Liver (tissue), 9 donors: ENCODE results near the gene GNG12. TPM values are rescaled to one million over a fixed set of nuclear protein-coding genes. Genes with fewer than 3 reads are reported as not detected.

Experiments used
- DNase-seq: peaks from one replicate; pipeline ENCODE4 v3.0.0-alpha.2; 2017; ENCODE audit warnings: low spot score
- H3K27ac ChIP-seq, 2 donors: one replicate each; pipeline ENCODE4 v1.7.0; 2013; ENCODE audit warnings: inconsistent platforms in 2 of 2, low read length in 2 of 2, control low read depth in 1 of 2, low read depth in 1 of 2, mild to moderate bottlenecking in 1 of 2
- H3K27me3 ChIP-seq, 4 donors: one replicate each; pipeline versions ENCODE4 v1.6.1 to v1.7.0; 2013; ENCODE audit warnings: low read length in 3 of 4, inconsistent platforms in 1 of 4, mild to moderate bottlenecking in 1 of 4, moderate library complexity in 1 of 4; ENCODE audit not compliant: control insufficient read depth in 4 of 4, insufficient read depth in 4 of 4
- H3K36me3 ChIP-seq, 4 donors: one replicate each; pipeline versions ENCODE4 v1.6.1 to v1.7.0; 2013; ENCODE audit warnings: low read length in 3 of 4, mild to moderate bottlenecking in 3 of 4, low read depth in 1 of 4, moderate library complexity in 1 of 4; ENCODE audit not compliant: control insufficient read depth in 4 of 4, insufficient read depth in 3 of 4
- H3K4me1 ChIP-seq, 4 donors: one replicate each; pipeline versions ENCODE4 v1.6.1 to v1.7.0; 2013; ENCODE audit warnings: low read length in 3 of 4, mild to moderate bottlenecking in 3 of 4, moderate library complexity in 1 of 4; ENCODE audit not compliant: control insufficient read depth in 4 of 4, insufficient read depth in 4 of 4
- H3K4me3 ChIP-seq, 3 donors: one replicate each; pipeline versions ENCODE4 v1.6.1 to v1.7.0; 2013; ENCODE audit warnings: low read length in 3 of 3, control low read depth in 1 of 3, low read depth in 1 of 3, mild to moderate bottlenecking in 1 of 3
- H3K9ac ChIP-seq, 2 donors: one replicate each; pipeline ENCODE4 v1.7.0; 2013; ENCODE audit warnings: low read length in 2 of 2, mild to moderate bottlenecking in 2 of 2, moderate library complexity in 2 of 2, control low read depth in 1 of 2, low read depth in 1 of 2
- H3K9me3 ChIP-seq, 4 donors: one replicate each; pipeline versions ENCODE4 v1.6.1 to v1.7.0; 2013; ENCODE audit warnings: low read length in 3 of 4; ENCODE audit not compliant: control insufficient read depth in 4 of 4
- ATF3 ChIP-seq: IDR thresholded peaks from 2 replicates; pipeline ENCODE4 v1.6.1; 2016; ENCODE audit warnings: antibody characterized with exemption
- EGR1 ChIP-seq, 2 donors: IDR thresholded peaks; 2 replicates each; pipeline ENCODE4 v1.6.1; 2016 to 2018; ENCODE audit warnings: antibody characterized with exemption in 2 of 2, low read depth in 2 of 2
- FOXA1 ChIP-seq: IDR thresholded peaks from 2 replicates; pipeline ENCODE4 v1.6.1; 2016; ENCODE audit warnings: antibody characterized with exemption
- FOXA2 ChIP-seq: IDR thresholded peaks from 2 replicates; pipeline ENCODE4 v1.6.1; 2016; ENCODE audit warnings: antibody characterized with exemption
- GABPA ChIP-seq, 2 donors: IDR thresholded peaks in 1 of 2; conservative IDR thresholded peaks in 1 of 2; 2 replicates each; pipeline ENCODE4 v1.6.1; 2016; ENCODE audit warnings: antibody characterized with exemption in 2 of 2, mild to moderate bottlenecking in 1 of 2, moderate library complexity in 1 of 2
- HNF4A ChIP-seq, 2 donors: conservative IDR thresholded peaks; 2 replicates each; pipeline ENCODE4 v1.6.1; 2016; ENCODE audit warnings: antibody characterized with exemption in 2 of 2, mild to moderate bottlenecking in 2 of 2
- HNF4G ChIP-seq: IDR thresholded peaks from 2 replicates; pipeline ENCODE4 v1.6.1; 2016; ENCODE audit warnings: antibody characterized with exemption
- JUND ChIP-seq, 2 donors: IDR thresholded peaks; 2 replicates each; pipeline ENCODE4 v1.6.1; 2016; ENCODE audit warnings: antibody characterized with exemption in 2 of 2
- MAX ChIP-seq: IDR thresholded peaks from 2 replicates; pipeline ENCODE4 v1.6.1; 2016; ENCODE audit warnings: antibody characterized with exemption
- NR2F2 ChIP-seq: IDR thresholded peaks from 2 replicates; pipeline ENCODE4 v1.6.1; 2016; ENCODE audit warnings: antibody characterized with exemption
- RAD21 ChIP-seq, 2 donors: IDR thresholded peaks; 2 replicates each; pipeline ENCODE4 v1.6.1; 2016; ENCODE audit warnings: antibody characterized with exemption in 2 of 2, mild to moderate bottlenecking in 2 of 2
- SP1 ChIP-seq: IDR thresholded peaks from 2 replicates; pipeline ENCODE4 v1.6.1; 2018; ENCODE audit warnings: antibody characterized with exemption, mild to moderate bottlenecking
- TAF1 ChIP-seq: conservative IDR thresholded peaks from 2 replicates; pipeline ENCODE4 v1.6.1; 2016; ENCODE audit warnings: antibody characterized with exemption, mild to moderate bottlenecking
- YY1 ChIP-seq: IDR thresholded peaks from 2 replicates; pipeline ENCODE4 v1.6.1; 2016; ENCODE audit warnings: antibody characterized with exemption, mild to moderate bottlenecking
- WGBS: extraction: QIAGEN DNeasy Blood & Tissue Kit; methylation state at CpG from one replicate; pipeline ENCODE4 v1.1.7; 2013; 5-methylcytosine and 5-hydroxymethylcytosine counted together
- polyA plus RNA-seq, 2 donors: library from polyadenylated mRNA; stranded (reverse) in 1 of 2; unstranded in 1 of 2; fragments of 200-250 nt in 1 of 2; fragments of >200 nt in 1 of 2; fragmentation: Nextera tagmentation in 1 of 2; extraction: Ambion mirVana in 1 of 2; gene quantifications; one replicate each; pipeline versions ENCODE4 v1.2.1 to v1.2.3, GENCODE V29; 2013 to 2015
- total RNA-seq, 2 donors: library from RNA; depleted of rRNA; stranded (reverse); fragments of >200 nt; gene quantifications; one replicate each; pipeline ENCODE4 v1.2.3, GENCODE V29; 2014
- TF ChIP-seq, protein P1 (sequence below): IDR thresholded peaks from 2 replicates; pipeline ENCODE4 v1.6.1; 2016; ENCODE audit warnings: antibody characterized with exemption
- TF ChIP-seq, protein P2 (sequence below): fragments of 150-350 bp; IDR thresholded peaks from 2 replicates; pipeline ENCODE4 v1.5.1; 2017; ENCODE audit warnings: improper control_type of control experiment, low read depth, low read length; ENCODE audit not compliant: missing input control
- donor health status: healthy.
- donor health status: healthy.
- donor health status: healthy.
- donor health status: healthy.
- donor health status: healthy.

Gene GNG12
- total and polyA plus RNA-seq, 4 donors: 15.4 to 26.1 (median 19.7) TPM

DNA sequence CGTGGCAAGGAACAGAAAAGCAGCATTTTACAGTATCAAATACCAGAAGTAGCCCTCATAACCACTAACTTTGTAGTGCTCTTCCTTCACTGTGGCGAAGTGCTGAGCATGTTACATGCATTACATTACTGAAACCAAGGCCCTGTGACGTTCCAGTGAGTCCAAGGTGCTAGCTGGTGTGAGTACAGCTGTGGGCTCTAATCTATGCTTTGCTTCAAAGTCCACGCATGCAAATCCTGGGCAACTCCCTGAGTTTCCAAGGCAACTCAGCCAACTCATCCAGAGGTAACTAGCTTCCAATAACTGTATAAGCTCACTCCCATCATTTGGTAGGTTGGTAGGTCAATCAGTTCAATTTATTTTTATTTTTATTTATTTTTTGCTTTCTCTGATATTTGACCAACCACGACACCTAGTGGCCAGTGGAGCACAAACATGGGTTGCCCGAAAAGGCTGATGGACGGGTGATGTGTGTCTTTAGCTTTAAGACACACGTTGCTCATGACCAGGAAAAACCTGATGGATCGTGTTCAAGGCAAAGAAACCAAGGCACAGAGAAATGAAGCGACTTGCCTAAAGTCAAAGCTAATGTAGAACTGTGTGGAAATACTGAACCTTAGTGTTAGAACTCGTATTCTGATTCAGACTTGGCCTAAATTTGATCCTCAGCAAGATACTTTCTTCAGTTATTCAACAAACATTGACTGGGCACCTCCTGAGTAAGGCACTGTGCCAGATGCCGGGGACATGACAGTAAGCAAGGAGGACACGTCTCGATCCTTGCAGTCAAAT lies 73.0 kb downstream of the GNG12 start (continued):
- peak; percentile 85 for TF ChIP-seq MAX
- peak in 1 of 2 donors; percentile 54 for TF ChIP-seq EGR1 (IDR thresholded peaks at IDR 0.05; ENCODE audit: low read depth in 2 of 2)
- peak; percentile 92 to 95 for TF ChIP-seq RAD21 (IDR thresholded peaks at IDR 0.05)
- no peak for TF ChIP-seq GABPA (IDR thresholded peaks at IDR 0.05 in 1 of 2, conservative IDR thresholded peaks at IDR 0.05 in 1 of 2)
- peak; percentile 79 for TF ChIP-seq FOXA2
- TF ChIP-seq JUND (IDR thresholded peaks at IDR 0.05): peak; percentile 79 to 80

DNA sequence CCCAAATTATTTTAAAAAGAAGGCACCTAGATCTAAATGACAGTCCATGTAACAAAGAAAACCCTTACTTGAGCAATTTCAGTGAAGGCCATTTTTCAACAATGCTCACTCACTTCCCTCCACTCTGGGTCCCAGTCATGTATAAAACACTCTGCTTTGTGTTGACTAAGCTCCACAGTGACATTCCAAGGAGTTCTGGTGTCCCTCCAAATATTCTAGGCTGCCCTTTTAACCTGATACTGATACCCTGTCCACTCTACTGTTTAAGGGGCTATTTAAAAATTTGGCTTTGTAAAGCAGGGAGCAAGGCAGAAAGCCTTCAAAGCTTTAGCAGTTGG lies 73.6 kb downstream of the GNG12 start:
- no peak overlapping the region for H3K4me3 ChIP-seq
- no peaks in the 10 kb centered on the region for H3K9me3 ChIP-seq
- H3K36me3 ChIP-seq: peaks cover 0 to 1% (median 0%) of the 10 kb centered on the region in 4 donors
- peak overlapping the region in 1 of 2 donors; percentile 55 for H3K9ac ChIP-seq
- no peaks in the 10 kb centered on the region for H3K27me3 ChIP-seq
- peak overlapping the region; percentile 87 to 93 for H3K27ac ChIP-seq
- no peak for DNase-seq
- peaks cover 2 to 18% (median 12%) of the 10 kb centered on the region in 4 donors for H3K4me1 ChIP-seq
- TF ChIP-seq HNF4G (no peak), SP1 (no peak), FOXA2 (no peak), JUND (IDR thresholded peaks at IDR 0.05) (no peak), TAF1 (no peak), ATF3 (no peak)

DNA sequence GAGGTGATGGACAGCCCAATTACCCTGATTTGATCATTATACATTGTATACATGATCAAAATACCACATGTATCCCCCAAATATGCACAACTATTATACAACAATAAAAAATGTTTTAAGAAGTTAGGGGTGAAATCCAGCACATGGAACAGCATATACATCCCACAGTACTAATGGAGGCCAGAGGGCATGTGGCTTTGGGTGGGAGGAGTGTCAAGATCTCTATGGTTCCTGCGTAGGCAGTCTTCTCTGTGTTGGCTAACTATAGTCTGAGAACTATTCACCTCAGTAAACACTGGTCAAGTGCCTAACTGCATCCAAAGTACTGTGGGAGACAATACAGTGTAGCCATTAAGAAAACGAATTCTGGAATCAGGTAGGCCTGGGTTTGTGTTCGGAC lies 74.2 kb downstream of the GNG12 start:
- Histone ChIP-seq H3K27ac (peak overlapping the region in 1 of 2 donors; percentile 93), H3K36me3 (peaks cover 0 to under 1% (median 0%) of the 10 kb centered on the region in 4 donors), H3K9ac (no peak overlapping the region), H3K4me3 (no peak overlapping the region), H3K9me3 (no peaks in the 10 kb centered on the region), H3K4me1 (peaks cover 2 to 18% (median 12%) of the 10 kb centered on the region in 4 donors), H3K27me3 (no peaks in the 10 kb centered on the region)
- DNase-seq: no peak
- 91% methylated on average over 3 of the region's 3 CpGs for WGBS
- TF ChIP-seq YY1: no peak
- TF ChIP-seq, protein P1, sequence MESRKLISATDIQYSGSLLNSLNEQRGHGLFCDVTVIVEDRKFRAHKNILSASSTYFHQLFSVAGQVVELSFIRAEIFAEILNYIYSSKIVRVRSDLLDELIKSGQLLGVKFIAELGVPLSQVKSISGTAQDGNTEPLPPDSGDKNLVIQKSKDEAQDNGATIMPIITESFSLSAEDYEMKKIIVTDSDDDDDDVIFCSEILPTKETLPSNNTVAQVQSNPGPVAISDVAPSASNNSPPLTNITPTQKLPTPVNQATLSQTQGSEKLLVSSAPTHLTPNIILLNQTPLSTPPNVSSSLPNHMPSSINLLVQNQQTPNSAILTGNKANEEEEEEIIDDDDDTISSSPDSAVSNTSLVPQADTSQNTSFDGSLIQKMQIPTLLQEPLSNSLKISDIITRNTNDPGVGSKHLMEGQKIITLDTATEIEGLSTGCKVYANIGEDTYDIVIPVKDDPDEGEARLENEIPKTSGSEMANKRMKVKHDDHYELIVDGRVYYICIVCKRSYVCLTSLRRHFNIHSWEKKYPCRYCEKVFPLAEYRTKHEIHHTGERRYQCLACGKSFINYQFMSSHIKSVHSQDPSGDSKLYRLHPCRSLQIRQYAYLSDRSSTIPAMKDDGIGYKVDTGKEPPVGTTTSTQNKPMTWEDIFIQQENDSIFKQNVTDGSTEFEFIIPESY: no peak
- no peak for TF ChIP-seq TAF1
- TF ChIP-seq JUND (IDR thresholded peaks at IDR 0.05): no peak
- no peak for TF ChIP-seq FOXA1
- no peak for TF ChIP-seq SP1
- TF ChIP-seq RAD21 (IDR thresholded peaks at IDR 0.05): no peak
- TF ChIP-seq, protein P2, sequence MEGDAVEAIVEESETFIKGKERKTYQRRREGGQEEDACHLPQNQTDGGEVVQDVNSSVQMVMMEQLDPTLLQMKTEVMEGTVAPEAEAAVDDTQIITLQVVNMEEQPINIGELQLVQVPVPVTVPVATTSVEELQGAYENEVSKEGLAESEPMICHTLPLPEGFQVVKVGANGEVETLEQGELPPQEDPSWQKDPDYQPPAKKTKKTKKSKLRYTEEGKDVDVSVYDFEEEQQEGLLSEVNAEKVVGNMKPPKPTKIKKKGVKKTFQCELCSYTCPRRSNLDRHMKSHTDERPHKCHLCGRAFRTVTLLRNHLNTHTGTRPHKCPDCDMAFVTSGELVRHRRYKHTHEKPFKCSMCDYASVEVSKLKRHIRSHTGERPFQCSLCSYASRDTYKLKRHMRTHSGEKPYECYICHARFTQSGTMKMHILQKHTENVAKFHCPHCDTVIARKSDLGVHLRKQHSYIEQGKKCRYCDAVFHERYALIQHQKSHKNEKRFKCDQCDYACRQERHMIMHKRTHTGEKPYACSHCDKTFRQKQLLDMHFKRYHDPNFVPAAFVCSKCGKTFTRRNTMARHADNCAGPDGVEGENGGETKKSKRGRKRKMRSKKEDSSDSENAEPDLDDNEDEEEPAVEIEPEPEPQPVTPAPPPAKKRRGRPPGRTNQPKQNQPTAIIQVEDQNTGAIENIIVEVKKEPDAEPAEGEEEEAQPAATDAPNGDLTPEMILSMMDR: no peak
- TF ChIP-seq NR2F2: no peak
- no peak for TF ChIP-seq MAX
- TF ChIP-seq HNF4A (conservative IDR thresholded peaks at IDR 0.05): no peak
